Stimulated activated CD8-positive, alpha-beta memory T cell treated with anti-CD3 and anti-CD28 coated beads, Interleukin-15, amount 100 ng/mL, for 4 hours (primary cell): ENCODE data around the gene EPHA8.

Experiments used
- DNase-seq, 2 donors: peaks; one replicate each; pipeline ENCODE4 v3.0.0-alpha.2; 2020; ENCODE audit warnings: low read depth in 2 of 2

Gene EPHA8

GRCh38 chr1:22618056-22618455 is 54.8 kb downstream of the EPHA8 start:
- no peak for DNase-seq

- no peak for DNase-seq
Observed at GRCh38 chr1:22619252-22619651, 56.0 kb downstream of the EPHA8 start.

- DNase-seq = no peak
Observed at GRCh38 chr1:22619798-22620197, 56.5 kb downstream of the EPHA8 start.

GRCh38 chr1:22621761-22622160 is 58.5 kb downstream of the EPHA8 start:
- DNase-seq = no peak

GRCh38 chr1:22625262-22625925 is 62.1 kb downstream of the EPHA8 start:
- no peak for DNase-seq

- DNase-seq = no peak
Observed at GRCh38 chr1:22626237-22627157, 63.2 kb downstream of the EPHA8 start.

GRCh38 chr1:22627331-22627730 is 64.0 kb downstream of the EPHA8 start:
- no peak for DNase-seq

GRCh38 chr1:22628698-22629444 is 65.6 kb downstream of the EPHA8 start:
- no peak for DNase-seq

- DNase-seq = no peak
Observed at GRCh38 chr1:22629886-22630285, 66.6 kb downstream of the EPHA8 start.

- DNase-seq = no peak
Observed at GRCh38 chr1:22633697-22634463, 70.6 kb downstream of the EPHA8 start.

GRCh38 chr1:22635436-22635835 is 72.1 kb downstream of the EPHA8 start:
- no peak for DNase-seq

- DNase-seq = no peak
Observed at GRCh38 chr1:22636353-22636752, 73.1 kb downstream of the EPHA8 start, which contains the start of gene C1QA. TSS of gene C1QA (plus strand) at chr1:22636628. CDS start at chr1:22637617, 989 bp downstream.

- no peak for DNase-seq
Observed at GRCh38 chr1:22636927-22637326, 73.6 kb downstream of the EPHA8 start.

- no peak for DNase-seq
Observed at GRCh38 chr1:22637907-22638445, 74.7 kb downstream of the EPHA8 start.

GRCh38 chr1:22638476-22639234 is 75.4 kb downstream of the EPHA8 start:
- DNase-seq = no peak

- no peak for DNase-seq
Observed at GRCh38 chr1:22639286-22639685, 76.0 kb downstream of the EPHA8 start.

- DNase-seq = no peak
Observed at GRCh38 chr1:22641247-22641646, 78.0 kb downstream of the EPHA8 start.

- DNase-seq = peak; percentile 16 to 25
Observed at GRCh38 chr1:22641906-22642636, 78.8 kb downstream of the EPHA8 start.

GRCh38 chr1:22643381-22643780 is 80.1 kb downstream of the EPHA8 start, which contains the start of gene C1QC:
TSS of gene C1QC (plus strand) at chr1:22643633. CDS start at chr1:22644024, 391 bp downstream.
- DNase-seq = no peak

- no peak for DNase-seq
Observed at GRCh38 chr1:22643928-22644327, 80.6 kb downstream of the EPHA8 start.
